Mucosa of stomach (tissue), 1 donor: ENCODE results near the gene SYT12.
"Not testable (repeated sequence)": the region's sequence is repeated elsewhere in the genome, so short reads cannot be mapped to it uniquely, and the experiment has no call there.

Source experiments
- H3K27me3 ChIP-seq: one replicate; pipeline ENCODE4 v1.7.0; 2013; ENCODE audit warnings: mild to moderate bottlenecking, low read length; ENCODE audit not compliant: control insufficient read depth, insufficient read depth
- H3K36me3 ChIP-seq: one replicate; pipeline ENCODE4 v1.7.0; 2013; ENCODE audit warnings: low read length; ENCODE audit not compliant: control insufficient read depth, insufficient read depth
- H3K4me1 ChIP-seq: one replicate; pipeline ENCODE4 v1.7.0; 2013; ENCODE audit warnings: mild to moderate bottlenecking, low read length; ENCODE audit not compliant: control insufficient read depth, insufficient read depth
- H3K4me3 ChIP-seq: one replicate; pipeline ENCODE4 v1.7.0; 2013; ENCODE audit warnings: low read length
- H3K9ac ChIP-seq: one replicate; pipeline ENCODE4 v1.7.0; 2013; ENCODE audit warnings: mild to moderate bottlenecking, low read length, moderate library complexity
- H3K9me3 ChIP-seq: one replicate; pipeline ENCODE4 v1.7.0; 2013; ENCODE audit warnings: mild to moderate bottlenecking, low read length, moderate library complexity; ENCODE audit not compliant: control insufficient read depth
- donor health status: Pancreatic carcinoma.

The SYT12 gene

DNA sequence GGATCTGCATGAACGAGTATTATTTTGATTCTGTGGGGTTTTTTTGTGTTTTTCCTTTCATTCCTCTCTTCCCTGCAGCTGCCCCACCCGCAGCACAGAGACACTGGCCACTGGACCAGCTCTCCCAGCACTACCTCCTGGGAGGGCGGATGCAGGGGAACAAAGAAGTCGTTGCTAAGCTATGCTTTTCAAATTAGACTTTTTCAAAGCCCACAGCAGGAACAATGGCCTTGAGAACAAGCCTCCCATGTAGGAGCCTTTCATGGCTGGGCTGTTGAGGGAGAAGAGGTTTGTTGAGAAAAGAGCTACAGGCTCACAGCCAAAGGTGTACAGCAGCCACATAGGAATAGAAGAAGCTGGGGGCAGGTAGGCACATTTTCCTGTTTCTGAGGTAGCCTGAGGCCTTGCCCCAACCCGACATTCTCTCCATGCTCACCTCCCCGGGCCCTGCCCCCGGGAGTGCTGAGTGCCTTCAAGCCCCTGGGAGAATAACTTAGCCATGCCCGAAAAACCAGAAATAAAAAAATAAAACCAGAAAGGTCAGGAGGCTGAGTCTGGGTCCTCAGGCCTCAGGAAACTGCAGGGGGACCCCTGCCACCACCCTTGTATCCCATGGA lies 20.5 kb upstream of the SYT12 start:
- no peak overlapping the region for H3K9ac ChIP-seq
- H3K9me3 ChIP-seq: no peaks in the 10 kb centered on the region
- H3K36me3 ChIP-seq: no peaks in the 10 kb centered on the region
- H3K4me3 ChIP-seq: no peak overlapping the region
- H3K27me3 ChIP-seq: no peaks in the 10 kb centered on the region
- H3K4me1 ChIP-seq: no peaks in the 10 kb centered on the region

DNA sequence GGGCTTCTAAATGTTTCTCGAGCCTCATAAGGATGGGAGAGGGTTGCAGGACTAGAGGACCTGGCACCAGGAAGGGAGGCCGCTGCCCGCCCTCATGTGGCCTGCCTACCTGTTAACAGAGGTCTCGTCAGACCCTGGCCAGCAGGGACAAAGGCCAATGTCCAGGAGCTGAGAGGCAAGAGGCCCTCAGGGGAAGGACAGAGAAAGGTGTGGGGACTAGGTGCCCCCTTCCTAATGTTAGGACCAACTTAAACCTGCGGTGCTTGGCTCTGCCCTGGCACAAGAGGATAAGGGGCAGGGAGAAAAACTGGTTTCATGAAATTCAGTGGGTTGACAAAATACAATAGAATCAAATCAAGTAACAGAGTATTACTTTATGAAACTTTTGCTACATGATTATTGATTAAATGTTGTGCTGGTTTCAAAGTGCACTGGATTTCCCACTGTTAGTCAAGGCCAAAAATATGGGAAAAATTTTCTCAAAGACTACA lies 20.0 kb upstream of the SYT12 start:
- Histone ChIP-seq H3K9me3 (no peaks in the 10 kb centered on the region), H3K9ac (no peak overlapping the region), H3K36me3 (no peaks in the 10 kb centered on the region), H3K4me1 (no peaks in the 10 kb centered on the region), H3K27me3 (no peaks in the 10 kb centered on the region), H3K4me3 (no peak overlapping the region)

DNA sequence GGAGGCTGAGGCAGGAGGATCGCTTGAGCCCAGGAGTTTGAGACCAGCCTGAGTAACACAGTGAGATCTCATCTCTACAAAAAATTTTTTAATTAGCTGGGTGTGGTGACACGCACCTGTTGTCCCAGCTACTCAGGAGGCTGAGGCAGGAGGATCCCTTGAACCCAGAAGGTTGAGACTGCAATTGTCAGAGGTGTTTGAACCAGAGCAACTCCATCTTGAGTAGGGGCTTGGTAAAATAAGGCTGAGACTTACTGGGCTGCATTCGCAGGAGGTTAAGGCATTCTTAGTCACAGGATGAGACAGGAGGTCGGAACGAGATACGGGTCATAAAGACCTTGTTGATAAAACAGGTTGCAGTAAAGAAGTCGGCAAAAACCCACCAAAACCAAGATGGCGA lies 17.7 kb upstream of the SYT12 start:
- not testable (repeated sequence) for H3K4me1 ChIP-seq, H3K27me3 ChIP-seq, H3K36me3 ChIP-seq, H3K4me3 ChIP-seq, H3K9ac ChIP-seq, H3K9me3 ChIP-seq

DNA sequence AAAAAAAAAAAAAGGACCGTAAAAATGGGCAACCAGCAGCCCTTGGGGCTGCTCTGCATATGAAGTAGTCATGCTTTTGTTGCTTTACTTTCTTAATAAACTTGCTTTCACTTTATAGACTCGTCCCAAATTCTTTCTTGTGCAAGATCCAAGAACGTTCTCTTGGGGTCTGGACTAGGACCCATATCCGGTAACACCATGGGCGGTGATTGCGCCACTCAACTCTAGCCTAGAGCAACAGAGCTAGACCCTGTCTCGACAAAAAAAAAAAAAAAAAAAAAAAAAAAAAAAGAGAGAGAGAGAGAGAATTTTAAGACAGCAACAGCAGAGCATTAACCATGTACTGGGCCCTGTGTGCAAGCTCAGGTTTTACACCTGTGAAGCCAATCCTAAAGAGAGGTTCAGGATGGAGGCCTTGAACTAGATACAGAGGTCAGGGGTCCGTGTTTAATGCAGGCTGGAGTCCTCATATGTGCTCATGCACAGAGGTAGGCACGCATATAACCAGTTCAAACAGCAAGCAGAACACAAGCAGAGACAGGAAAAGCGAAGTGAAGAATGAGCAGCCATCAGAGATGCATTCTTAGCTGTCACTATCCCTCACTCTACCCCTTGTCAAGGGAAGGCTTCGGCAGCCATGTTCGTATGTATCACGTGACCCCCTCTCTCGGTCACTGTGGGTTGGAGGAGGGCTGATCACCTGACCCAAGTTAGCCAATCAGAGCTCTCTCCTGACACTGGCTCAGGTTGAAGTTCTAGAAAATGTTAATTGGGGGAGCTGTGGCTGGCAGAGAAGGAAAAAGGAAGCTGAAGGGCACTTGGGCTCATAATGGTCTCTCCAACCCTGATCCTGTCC lies 16.7 kb upstream of the SYT12 start:
- Histone ChIP-seq H3K9me3 (no peaks in the 10 kb centered on the region), H3K4me1 (no peaks in the 10 kb centered on the region), H3K27me3 (no peaks in the 10 kb centered on the region), H3K36me3 (no peaks in the 10 kb centered on the region), H3K4me3 (no peak overlapping the region), H3K9ac (no peak overlapping the region)

DNA sequence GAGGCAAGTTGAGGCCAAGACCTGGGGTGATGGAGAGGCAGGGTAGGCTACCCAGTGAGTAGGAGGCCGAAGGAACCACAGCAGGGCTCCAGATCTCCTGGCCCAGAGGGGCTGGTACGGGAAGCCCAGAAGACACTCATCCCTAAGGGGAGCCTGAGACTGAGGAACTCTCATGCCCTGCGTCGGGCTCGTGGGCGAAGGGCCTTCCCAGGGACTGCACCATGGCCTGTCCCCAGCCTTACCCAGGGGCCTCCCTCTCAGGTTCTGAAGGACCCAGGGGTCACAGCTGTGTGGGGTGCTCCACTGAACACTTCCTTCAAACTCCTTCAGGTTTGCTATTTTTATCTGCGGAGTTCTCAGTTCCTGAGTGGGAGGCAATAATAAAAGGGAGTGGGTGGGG lies 15.8 kb upstream of the SYT12 start:
- Histone ChIP-seq H3K9me3 (no peaks in the 10 kb centered on the region), H3K27me3 (no peaks in the 10 kb centered on the region), H3K9ac (no peak overlapping the region), H3K36me3 (no peaks in the 10 kb centered on the region), H3K4me1 (no peaks in the 10 kb centered on the region), H3K4me3 (no peak overlapping the region)

DNA sequence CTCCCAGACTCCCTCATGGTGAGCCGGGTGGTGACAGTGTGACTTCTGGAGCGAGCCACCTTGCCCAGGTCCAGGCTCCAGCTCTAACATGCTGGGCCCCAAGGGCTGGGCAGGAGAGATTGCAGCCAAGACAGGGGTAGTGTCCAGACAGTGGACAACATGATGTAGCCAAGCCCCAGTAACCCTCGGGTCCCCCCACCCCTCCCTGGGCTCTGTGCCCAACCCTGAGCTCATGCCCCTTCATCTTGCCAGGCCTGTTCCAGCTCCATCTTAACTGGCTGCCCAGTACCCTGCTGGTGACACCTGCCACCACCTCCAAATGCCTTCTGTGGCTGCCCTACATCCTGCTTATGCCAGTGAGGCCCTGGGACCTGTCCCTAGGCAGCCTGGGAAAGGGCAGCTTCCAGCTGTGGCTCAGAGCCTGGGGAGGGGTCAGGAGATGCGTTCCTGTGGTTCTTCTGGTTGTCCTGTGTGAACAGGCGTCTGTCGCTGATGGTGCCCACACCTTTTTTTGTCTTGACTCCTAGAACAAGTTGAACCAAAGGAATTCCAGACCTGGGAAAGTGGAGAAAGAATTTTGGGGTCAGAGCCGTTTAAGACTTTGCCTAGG lies 12.5 kb upstream of the SYT12 start:
- no peak overlapping the region for H3K9ac ChIP-seq
- no peak overlapping the region for H3K4me3 ChIP-seq
- no peaks in the 10 kb centered on the region for H3K4me1 ChIP-seq
- no peaks in the 10 kb centered on the region for H3K27me3 ChIP-seq
- H3K9me3 ChIP-seq: no peaks in the 10 kb centered on the region
- no peaks in the 10 kb centered on the region for H3K36me3 ChIP-seq

DNA sequence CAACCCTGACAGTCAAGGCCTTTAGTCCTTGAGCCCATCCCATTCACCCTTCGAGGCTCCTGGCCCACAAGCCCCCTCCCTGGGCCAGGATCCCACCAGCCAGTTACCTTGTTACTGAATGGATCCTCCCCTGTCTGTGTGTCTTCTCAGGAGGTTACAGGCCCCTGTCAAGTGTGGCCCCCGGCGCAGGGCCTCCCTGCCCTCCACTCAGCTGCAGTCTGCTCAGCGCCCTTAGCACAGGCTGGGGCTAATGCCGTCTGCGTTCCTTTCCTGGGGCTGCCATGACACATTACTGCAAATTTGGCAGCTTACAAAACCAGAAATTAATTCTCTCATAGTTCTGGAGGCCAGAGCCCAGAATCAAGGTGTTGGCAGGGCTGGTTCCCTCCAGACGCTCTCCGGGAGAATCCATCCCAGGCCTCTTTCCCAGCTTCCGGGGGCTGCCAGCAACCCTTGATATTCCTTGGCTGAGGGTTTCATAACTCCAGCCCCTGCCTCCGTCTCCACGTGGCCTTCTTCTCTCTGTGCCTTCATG lies 9.4 kb upstream of the SYT12 start:
- Histone ChIP-seq H3K9ac (no peak overlapping the region), H3K4me3 (no peak overlapping the region), H3K9me3 (no peaks in the 10 kb centered on the region), H3K27me3 (no peaks in the 10 kb centered on the region), H3K4me1 (no peaks in the 10 kb centered on the region), H3K36me3 (no peaks in the 10 kb centered on the region)

DNA sequence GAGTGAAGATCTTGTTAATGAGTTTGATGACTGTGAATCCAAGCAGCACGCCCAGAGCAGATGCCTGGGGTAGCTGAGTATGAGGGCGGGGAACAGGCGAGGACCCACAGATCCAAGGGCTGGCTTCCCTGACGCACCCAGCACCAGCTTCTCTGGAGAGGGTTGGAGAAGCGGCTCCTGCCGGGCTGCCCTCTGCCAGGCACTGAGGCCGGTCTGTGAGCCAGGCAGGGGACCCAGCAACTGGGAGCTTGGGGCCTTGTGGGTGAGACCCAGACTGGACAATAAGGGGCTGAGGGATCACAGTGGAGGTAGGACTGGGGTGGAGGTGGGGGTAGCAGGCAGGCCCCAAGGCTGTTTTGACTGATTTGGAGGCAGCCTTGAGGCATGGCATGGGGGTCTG lies 8.6 kb upstream of the SYT12 start:
- Histone ChIP-seq H3K36me3 (no peaks in the 10 kb centered on the region), H3K9me3 (no peaks in the 10 kb centered on the region), H3K4me3 (no peak overlapping the region), H3K9ac (no peak overlapping the region), H3K4me1 (no peaks in the 10 kb centered on the region), H3K27me3 (no peaks in the 10 kb centered on the region)

DNA sequence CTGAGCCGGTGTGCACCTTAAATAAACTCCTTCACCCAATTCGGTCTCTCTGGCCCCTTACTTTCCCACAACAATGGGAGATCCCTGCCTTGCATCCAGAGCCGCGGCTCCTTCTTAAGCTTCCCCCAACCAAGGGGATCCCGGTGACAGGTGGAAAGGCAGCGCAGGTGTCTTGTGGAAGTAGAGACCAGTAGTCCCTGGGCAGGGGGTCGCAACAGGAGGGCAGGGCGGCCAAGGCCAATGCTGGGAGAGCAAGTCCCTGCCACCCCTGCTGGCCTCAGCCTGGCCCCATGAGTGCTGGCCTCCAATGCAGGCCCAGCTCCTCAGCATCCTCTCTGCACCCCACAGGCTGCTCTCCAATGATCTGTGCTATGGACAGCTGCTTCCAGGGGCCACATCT lies 7.9 kb upstream of the SYT12 start:
- H3K27me3 ChIP-seq: no peaks in the 10 kb centered on the region
- H3K4me3 ChIP-seq: no peak overlapping the region
- no peak overlapping the region for H3K9ac ChIP-seq
- no peaks in the 10 kb centered on the region for H3K36me3 ChIP-seq
- no peaks in the 10 kb centered on the region for H3K4me1 ChIP-seq
- no peaks in the 10 kb centered on the region for H3K9me3 ChIP-seq

DNA sequence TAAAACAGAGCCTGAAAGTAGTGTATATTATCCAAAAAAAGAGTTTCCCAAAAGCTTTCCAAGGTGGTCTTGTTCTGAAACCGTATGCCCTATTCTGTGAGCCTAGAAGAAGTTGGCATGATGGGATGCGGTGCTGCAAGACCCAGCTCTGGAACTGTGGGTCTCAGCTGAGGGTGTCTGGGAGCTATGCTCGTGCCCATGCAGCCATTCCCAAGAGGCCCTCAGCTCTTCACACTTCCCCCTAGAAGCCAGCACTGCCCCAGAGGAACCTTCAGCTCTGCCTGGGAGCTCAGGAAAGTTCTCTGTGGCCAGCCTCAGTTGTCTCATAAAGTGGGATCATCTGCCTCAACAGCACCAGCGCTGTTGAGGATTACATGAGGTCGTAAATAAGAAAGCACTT lies 6.4 kb upstream of the SYT12 start:
- no peak overlapping the region for H3K4me3 ChIP-seq
- H3K9ac ChIP-seq: no peak overlapping the region
- no peaks in the 10 kb centered on the region for H3K9me3 ChIP-seq
- no peaks in the 10 kb centered on the region for H3K4me1 ChIP-seq
- no peaks in the 10 kb centered on the region for H3K36me3 ChIP-seq
- no peaks in the 10 kb centered on the region for H3K27me3 ChIP-seq

DNA sequence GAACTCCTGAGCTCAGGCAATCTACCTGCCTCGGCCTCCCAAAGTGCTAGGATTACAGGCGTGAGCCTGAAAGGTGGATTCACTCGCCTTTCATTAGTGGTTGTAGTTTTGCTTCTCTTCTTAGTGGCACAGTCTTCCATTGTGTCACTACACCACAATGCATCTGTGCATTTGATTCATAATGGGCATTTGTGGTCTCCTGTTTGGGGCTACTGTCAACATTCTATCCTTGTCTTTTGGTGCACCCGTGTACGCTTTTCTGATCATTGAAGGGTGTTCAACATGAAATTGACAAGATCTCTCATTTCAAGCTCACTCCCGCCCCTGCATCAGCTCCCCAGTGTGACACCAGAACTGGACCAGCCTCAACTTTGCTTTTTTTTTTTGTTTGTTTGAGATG lies 2.0 kb upstream of the SYT12 start:
- H3K27me3 ChIP-seq: peaks cover 27% of the 10 kb centered on the region
- H3K4me1 ChIP-seq: peaks cover 15% of the 10 kb centered on the region
- H3K9me3 ChIP-seq: no peaks in the 10 kb centered on the region
- H3K36me3 ChIP-seq: no peaks in the 10 kb centered on the region
- no peak overlapping the region for H3K4me3 ChIP-seq
- H3K9ac ChIP-seq: no peak overlapping the region

DNA sequence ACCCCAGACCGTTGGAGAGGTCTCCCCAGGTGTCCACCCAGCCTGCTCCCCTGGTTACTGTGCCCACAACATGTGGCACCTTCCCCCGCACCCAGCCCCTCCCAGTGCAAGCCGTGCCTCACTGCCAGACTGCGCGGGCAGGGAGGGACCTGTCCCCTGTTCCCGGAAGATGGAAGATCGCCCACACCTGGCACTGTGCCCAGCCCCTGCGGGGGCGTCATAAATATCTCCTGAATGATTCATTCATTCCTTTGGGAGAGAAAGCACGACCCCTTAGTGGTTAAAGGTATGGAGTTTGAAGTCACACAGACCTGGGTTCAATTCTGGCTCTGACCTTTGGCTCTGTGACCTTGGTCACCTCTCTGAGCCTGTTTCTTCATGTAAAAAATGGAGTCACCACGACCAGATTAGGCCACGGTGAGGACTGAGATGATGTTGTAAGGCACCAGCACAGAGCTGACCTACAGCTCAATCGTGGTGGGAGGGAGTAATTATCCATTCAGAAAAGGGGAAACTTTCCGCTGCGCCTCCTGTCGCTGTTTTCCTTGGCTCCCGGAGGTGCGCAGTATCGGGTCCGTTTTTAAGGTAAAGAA lies 497 bp upstream of the SYT12 start:
- H3K4me1 ChIP-seq: peaks cover 16% of the 10 kb centered on the region
- no peak overlapping the region for H3K4me3 ChIP-seq

More for the DNA sequence above, 497 bp upstream of the SYT12 start:
- Histone ChIP-seq H3K36me3 (no peaks in the 10 kb centered on the region), H3K9me3 (no peaks in the 10 kb centered on the region), H3K9ac (no peak overlapping the region), H3K27me3 (peaks cover 27% of the 10 kb centered on the region)
